HG03342 (cell line): Measurements from ENCODE around the gene STOML3.
A peak's percentile ranks its signal among the peaks of the same experiment; 100 is the strongest.
"Not testable (repeated sequence)": the region's sequence is repeated elsewhere in the genome, so short reads cannot be mapped to it uniquely, and the experiment has no call there.

Experiments
- ATAC-seq: cut with Tn5 transposase; IDR thresholded peaks from one replicate; pipeline ENCODE4 v1.9.1; 2021; ENCODE audit warnings: mild to moderate bottlenecking, moderate library complexity; ENCODE audit not compliant: unreplicated experiment

The STOML3 gene, protein sequence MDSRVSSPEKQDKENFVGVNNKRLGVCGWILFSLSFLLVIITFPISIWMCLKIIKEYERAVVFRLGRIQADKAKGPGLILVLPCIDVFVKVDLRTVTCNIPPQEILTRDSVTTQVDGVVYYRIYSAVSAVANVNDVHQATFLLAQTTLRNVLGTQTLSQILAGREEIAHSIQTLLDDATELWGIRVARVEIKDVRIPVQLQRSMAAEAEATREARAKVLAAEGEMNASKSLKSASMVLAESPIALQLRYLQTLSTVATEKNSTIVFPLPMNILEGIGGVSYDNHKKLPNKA

DNA sequence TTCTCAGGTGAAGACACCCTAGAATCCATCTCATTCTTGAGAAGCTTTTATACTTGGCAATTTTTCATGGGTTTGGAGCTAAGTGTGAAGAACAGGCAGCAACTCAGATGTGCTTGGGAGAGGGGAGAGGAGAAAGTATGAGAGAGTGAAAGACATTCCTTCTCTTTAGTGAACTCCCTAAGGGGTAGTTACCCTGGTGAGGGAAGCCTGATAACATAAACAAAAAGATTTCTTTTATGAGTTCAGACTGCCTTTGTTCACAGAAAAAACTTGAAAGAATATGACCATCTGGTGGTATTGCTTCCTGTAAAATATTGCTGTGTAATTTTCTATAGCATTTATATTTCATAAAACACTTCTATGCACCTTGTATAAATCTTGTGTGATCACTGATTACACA, at the start of gene STOML3:
Gene STOML3, minus strand, starts transcription at position 139 of the 400 bp plus-strand sequence. Its CDS starts 110 bp downstream, at position 29.
- no peak for ATAC-seq

DNA sequence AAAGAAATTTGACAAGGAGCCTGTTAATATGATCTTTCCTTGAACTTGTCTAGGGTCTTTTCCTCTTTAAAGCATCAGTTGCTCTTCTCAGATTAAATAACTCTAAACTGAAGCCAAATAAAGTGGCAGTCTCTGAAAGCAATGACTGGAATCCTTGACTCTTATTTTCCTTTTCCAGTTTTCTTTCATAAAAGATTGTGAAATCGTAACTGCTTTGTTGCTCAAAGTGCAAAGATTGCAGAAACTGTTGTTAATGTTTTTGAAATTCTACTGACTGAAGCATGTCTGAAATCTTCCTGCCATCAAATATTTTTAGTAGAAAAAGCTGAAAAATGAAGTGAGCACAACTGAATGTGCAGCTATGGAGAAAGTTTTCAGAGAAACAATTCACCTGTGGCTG, 49.6 kb upstream of the STOML3 start:
- ATAC-seq = no peak

DNA sequence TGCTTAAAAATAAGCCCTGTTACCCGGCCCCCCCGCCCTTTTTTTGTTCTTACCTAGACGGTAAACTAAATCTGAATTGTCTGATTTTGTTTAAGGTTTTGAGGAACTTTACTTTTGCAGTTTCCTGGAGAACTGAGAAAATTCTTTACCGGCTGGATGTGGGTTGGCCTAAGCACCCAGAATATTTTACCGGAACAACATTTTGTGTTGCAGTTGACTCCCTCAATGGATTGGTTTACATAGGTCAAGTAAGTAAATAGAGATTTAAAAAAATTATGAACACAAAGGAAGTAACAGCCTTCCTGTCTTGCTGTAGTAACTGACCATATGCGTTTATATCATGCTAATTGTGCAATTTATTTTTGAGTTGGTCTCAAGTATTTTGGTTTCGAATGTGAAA, 48.4 kb upstream of the STOML3 start:
- ATAC-seq = no peak

DNA sequence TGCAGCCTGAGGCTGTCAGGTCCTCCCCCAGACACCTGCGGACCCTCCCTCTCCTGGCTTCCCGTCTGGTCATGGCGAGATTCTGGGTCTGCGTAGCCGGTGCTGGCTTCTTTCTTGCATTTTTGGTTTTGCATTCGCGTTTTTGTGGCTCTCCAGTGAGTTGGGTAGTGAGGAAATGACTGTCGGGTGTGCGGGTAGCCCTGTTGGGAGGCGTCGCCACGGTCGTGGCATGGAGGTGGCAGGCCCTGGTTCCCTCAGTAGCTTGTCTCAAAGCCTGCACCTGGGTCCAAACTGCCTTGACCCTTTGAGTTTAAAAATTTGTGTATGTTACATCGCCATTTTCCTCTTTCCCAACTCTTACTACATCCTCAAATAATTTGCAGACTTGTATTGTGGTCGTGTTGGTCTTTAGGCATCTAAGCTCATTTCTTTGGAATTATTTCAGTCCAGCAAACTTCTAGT, 48.0 kb upstream of the STOML3 start:
- peak; percentile 36 for ATAC-seq

DNA sequence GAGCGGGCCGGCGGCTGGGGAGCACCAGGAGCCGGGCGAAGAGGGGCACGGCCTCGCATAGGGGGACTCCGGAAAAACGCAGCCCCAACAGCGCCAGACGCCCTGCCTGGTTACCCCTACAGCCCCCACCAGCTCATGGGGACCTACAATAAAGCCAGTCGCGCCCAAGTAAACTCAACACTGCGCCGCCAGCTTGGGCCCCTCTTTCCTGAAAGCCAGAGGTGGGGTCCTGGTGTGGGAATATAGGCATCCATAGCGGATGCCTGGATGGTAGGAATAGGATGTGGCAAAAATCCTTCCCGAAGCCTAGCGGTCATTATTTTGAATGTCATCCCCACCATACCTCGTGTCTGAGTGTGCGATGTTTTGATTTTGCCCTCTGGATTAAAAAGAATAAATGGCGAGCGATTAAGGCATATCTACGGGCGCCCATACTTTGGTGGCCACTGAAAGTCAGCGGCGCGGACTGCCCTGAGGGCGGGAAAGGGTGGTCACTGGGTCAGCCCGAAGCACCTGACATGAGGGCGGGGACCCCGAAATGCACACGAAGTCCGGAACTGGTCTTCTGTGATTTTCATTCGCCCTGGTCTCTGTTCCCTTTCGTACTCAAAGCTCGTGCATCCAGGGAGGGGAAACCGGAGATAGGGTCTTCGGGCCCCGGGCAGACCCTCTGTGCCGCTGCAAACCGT, 47.4 kb upstream of the STOML3 start, which contains the start of the genes NHLRC3 and PROSER1:
Gene NHLRC3, plus strand, starts transcription at position 577 of the 689 bp plus-strand sequence. CDS start 184 bp downstream, outside the sequence.
Gene PROSER1, minus strand, starts transcription at position 210 of the 689 bp plus-strand sequence. CDS start 847 bp downstream, outside the sequence.
- ATAC-seq = peak; percentile 61

DNA sequence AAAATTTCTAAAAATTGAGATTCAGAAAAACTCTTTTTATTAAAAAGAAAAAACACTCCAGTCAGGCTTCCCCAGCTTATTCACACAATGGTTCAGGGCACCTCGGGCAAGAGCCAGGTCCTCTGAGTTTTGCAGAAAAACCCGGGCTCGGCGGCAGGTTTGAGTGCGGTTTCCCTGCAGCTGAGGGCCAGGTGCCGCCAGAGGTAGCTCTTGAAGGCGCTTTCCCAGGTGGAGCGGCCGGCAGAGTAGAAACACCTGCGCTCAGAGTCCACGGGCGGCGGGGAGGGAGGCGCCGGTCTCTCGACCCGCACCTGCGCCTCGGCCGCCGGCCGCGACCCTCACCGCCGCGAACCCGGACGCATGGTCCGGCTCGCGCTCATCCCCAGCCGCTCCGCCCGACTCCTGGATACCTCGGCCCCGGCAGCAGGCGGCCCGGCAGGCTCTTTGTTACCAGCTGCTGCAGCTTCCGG, 46.8 kb upstream of the STOML3 start:
- ATAC-seq = peak; percentile 67

DNA sequence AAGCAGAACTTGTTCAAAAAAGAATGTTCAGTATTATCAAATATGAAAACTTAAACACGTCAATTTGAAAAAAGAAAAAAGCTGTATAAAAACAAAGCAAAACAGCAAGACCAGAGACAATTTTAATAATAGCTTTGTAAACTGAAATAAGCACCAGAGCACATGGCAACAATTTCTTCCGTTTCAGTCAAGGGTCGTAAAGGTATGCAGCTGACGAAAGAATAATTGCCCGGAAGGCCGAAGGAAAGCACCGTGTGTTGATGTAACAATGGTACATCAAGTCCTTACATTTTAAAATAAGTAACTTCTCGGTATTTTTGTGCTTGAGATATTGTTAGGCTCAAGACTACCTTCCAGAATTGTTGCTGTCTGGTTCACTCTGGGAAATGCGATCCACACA, 45.6 kb upstream of the STOML3 start:
- peak; percentile 17 for ATAC-seq

DNA sequence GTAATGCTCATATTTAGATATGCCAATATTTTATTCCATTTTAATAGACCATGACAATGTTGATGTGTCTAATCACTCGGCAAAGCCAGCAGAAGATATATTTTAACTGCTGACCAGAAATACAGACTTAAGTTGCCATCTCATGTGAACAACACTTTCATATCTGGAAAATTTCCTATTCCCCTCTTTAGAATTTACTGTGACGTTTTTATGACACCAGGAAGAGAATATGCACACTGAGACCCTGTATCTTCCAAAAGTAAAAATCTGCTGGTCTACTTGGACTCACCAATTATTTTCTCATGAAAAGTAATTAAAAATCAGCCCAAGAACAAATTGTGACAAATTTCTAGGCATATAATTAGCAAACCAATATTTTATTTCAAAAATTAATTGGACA, 45.2 kb upstream of the STOML3 start:
- no peak for ATAC-seq

DNA sequence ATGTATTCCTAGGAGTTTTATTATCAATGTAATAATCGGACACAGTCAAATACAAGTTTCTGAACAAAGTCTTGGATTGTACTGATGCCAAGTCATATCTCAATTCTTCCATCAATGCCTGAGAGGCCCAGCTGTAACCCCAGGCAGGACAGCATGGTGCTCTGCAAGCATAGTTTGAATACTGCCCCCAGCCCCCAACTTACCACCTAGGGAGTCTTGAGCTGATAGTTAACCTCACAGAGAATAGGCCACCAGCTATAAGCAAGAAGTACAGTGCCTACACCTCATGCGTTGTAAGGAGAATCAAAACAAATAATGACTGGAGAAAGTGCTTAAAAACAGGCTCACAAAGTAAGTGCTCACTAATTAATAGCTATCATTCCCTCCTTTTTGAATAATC, 44.6 kb upstream of the STOML3 start:
- no peak for ATAC-seq

DNA sequence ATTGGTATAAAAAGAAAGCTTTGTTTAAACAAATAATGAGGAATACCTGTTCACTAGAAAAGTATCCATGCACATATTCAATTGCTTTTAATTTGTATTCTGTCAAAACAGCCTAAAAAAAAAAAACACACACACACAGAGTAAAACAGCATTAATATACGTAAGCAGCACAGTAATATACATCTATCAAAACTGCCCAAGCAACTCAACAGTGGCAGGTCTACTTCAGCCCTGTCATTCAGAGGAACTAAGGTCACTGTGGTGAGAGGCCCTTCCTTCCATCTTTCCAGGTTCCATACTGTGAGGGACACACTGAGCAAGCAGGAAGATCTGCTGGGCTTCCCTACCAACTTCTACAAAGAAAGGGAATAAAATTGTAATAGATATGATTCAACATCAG, 43.5 kb upstream of the STOML3 start:
- no peak for ATAC-seq

DNA sequence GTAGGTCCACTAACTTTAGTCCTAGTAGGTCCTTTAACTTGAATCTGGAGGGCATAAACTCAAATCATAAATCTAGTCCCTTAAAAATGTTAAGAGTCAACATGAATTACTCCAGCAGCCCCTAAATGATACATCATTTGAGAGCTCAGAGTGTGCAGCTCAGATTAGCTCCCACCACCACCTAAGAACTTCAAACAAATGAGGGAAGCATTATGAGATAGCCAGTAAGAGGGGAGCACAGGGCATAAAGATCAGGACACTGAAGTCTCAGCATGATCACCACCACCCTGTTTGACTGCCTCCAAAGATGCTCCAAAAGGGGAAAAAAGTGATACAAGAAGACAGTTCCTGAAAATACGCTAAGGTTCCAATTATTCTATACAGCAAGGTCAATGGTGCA, 41.5 kb upstream of the STOML3 start:
- no peak for ATAC-seq

DNA sequence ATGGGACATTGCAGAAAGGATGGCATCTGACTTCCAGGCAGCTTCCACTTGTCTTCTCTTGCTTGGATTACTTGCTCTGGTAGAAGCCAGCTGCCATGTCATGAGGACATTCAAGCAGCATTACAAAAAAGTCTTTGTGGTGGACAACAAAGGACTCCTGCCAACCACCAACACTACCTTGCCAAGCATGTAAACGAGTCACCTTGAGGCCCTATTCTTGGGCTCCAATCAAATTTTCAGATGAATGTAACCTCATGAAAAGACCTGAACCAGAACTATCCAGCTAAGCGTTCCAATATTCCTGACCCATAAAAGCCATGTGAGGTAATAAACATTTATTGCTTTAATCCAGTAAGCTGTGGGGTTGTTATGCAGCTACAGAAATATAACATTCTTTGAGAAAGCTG, 34.8 kb upstream of the STOML3 start:
- no peak for ATAC-seq

DNA sequence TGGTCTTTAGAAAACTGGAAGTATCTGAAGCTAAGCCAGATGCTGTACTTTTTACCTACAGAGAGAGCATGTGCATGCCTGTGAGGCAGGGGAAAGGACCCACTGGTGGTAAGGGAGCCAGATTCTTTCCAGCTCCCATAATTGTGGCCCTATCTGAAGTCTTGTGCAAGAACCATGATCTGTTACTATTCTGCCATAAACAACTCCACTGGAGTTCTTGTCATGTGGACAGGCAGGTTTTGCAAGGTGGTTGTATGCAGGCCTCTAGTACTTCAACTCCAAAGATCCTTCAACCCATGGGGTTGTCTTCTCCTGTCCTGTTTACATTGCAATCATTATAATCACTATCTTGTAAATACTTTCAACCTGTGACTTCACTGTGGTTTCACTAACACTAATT, 33.1 kb upstream of the STOML3 start:
- ATAC-seq = no peak

DNA sequence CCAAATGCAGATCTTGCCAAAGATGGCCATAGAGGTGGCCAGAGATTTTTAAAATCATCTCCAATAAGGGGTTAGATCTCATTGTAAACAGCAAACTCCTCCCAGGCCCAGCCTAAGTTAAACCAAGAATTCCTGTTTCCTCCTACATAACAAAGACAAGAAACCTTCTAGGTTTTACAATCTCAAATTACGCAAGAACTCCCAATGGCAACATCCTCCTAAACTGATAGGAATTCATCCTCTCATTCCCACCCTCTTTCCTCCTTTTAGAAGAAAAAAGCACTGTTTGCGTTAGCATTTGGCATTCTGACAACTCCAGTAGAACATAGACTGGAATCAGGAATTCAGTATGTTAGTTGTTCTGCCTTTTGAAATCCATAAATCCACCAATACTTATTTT, 32.7 kb upstream of the STOML3 start:
- ATAC-seq = no peak

DNA sequence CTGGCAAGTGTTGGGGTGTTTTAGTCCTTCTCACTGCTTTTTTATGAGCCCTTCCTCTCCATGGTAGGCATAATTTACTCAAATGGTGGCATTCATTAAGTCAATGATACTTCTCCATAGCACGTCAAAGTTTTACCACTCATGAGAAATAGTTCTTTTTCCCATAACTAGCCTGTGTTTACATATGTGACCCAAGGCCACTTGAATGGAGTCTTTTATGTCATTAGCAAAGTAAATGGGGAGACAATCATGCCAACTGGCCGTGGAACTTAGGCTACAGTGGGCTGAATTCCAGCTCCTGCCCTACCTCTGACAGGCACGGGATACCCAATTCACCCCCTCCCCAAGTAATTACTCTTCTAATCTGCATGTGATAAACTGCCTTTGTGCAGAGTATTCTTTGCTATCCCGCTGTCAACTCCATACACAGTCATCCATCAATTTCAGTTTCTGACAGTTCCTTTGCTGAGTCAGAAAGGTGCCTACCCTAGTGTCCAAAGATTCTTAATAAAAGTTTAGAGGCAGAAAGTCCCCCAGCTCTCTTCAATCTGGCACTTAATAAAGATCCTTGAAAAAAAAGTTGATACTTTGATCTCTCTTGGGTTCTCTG, 30.3 kb upstream of the STOML3 start:
- ATAC-seq = no peak

DNA sequence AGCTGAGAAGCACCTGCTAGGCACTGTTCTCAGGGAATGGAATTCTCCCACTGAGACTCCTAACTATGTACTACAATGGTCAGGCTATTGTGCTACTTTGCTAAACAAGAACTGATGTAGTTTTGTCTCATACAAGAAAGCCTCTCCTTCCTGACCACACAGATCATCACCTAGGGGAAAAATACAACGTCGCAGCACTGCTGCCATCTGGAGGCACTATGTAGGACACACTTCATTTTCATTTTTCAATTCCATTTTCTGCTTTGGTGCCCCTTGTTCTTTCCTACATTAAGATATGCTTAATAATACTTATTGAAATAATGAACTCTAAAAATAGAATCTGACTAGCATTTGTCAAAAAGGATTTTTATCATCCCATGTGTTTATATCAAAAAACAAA, 26.2 kb upstream of the STOML3 start:
- peak; percentile 75 for ATAC-seq

DNA sequence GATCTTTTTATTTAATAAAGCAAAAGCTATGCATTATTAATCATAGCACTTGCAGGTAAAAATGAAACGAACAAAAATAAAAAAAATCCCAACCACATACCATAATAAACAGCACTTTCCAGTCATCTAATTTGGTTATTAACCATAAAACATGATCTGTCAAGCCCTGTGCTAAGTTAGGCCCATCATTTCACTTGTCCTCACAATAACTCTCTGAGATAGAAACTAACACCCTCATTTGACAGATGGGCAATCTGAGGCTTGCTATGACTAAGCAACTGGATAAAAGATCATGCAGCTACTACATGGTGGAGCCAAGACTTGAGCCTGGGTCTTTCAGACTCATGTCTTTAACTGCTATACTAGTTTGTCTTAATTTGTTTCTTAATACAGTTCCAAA, 25.5 kb upstream of the STOML3 start:
- ATAC-seq = peak; percentile 79

DNA sequence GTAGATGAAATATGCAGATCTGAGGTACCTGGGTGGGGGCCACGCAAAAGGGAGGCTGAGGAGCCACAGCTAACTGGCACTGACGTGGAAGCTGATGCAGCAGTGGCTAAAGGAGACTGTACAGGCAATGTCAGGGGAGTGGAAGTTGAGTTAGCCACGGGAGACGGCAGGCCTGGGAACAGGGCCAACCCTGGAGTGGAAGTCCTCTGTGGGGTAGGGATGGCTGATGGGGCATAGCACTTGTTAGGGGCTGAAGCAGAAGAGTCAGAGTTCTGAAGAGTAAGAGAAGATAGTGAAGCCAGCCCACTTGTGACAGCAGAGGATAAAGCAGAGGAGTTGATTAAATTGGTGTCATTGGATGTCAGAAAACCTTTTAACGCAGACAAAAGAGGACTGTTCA, 22.8 kb upstream of the STOML3 start:
- ATAC-seq = no peak

DNA sequence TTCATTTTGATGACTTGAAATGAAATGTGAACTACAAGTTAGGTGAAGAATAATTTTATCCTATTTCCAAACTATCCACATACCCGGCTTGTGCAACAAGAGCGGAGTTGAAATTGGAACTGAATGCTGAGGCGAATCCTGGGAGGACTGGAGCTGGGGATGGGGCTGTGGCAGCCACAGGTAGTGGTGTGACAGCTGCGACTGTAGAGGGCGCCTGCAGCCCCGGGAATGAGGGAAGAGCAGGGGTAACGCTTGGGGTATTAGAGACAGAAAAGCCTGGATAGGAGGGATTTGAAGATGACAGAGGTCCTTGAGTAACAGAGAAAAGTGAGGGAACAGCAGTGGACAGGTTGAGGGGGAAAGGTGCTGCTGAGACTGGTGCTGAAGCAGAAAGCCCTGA, 22.0 kb upstream of the STOML3 start:
- ATAC-seq = no peak

DNA sequence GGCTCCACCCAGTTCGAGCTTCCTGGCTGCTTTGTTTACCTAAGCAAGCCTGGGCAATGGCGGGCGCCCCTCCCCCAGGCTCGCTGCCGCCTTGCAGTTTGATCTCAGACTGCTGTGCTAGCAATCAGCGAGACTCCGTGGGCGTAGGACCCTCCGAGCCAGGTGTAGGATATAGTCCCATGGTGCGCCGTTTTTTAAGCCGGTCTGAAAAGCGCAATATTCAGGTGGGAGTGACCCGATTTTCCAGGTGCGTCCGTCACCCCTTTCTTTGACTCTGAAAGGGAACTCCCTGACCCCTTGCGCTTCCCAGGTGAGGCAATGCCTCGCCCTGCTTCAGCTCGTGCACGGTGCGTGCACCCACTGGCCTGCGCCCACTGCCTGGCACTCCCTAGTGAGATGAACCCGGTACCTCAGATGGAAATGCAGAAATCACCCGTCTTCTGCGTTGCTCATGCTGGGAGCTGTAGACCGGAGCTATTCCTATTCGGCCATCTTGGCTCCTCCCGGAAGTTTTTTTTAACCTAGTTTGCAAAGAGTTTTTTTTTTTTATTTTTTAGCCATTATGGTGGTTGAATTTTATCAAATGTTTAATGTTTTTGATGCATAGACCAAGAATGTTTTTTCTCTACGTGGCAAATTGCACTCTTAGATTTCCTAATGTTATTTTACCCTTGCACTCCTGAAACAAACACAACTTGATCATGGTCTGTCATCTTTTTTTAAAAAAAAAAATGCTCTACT, 15.9 kb upstream of the STOML3 start:
- ATAC-seq = not testable (repeated sequence)

DNA sequence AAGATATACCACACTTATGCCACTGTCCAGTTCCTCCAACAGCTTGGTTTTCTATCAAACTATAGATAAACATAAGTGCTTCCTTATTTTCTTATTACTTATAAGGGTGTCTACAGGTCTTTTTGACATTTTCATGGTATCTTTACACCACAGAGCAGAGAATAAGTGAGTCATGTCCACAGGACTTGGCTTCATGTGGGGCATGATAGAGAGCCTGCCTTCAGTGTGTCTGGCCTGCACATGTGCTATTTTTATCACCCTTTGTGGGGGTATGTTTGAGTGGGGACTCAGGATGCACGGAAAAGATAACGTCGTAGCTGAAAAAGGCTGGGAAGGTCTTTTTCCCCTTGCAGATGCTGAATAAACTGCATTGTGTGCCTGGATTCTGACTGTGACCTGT, 8.1 kb upstream of the STOML3 start:
- no peak for ATAC-seq
